Activated CD4-positive, alpha-beta memory T cell treated with anti-CD3 and anti-CD28 coated beads, Interleukin-2, amount 10 ng/mL, durations not matched to agents 7 days and 5 days (primary cell): Measurements from ENCODE around the gene CYP26B1. TPM values are rescaled to one million over a fixed set of nuclear protein-coding genes. Genes with fewer than 3 reads are reported as not detected.

Experiments
- CTCF ChIA-PET: fragments of 350-600 bp; sonication (Branson Sonifier 250); formaldehyde crosslinking; loops from one replicate; lab custom pipeline; 2021; ENCODE audit warnings: antibody characterized with exemption, inconsistent platforms; lab: Charles Lee
- POLR2A ChIA-PET: fragments of 350-600 bp; sonication (Branson Sonifier 250); formaldehyde crosslinking; loops from one replicate; lab custom pipeline; 2021; ENCODE audit warnings: antibody characterized with exemption; lab: Charles Lee
- DNase-seq: peaks from one replicate; pipeline ENCODE4 v3.0.0-alpha.2; 2020
- H3K27ac Mint-ChIP-seq: one replicate; pipeline ENCODE4 v1.8.0; 2021; ENCODE audit warnings: mild to moderate bottlenecking, mixed read lengths
- H3K27me3 Mint-ChIP-seq: one replicate; pipeline ENCODE4 v1.8.0; 2021; ENCODE audit warnings: mixed read lengths
- H3K36me3 Mint-ChIP-seq: one replicate; pipeline ENCODE4 v1.8.0; 2021; ENCODE audit warnings: low read depth, mixed read lengths
- H3K4me1 Mint-ChIP-seq: one replicate; pipeline ENCODE4 v1.8.0; 2021; ENCODE audit warnings: mixed read lengths
- H3K4me3 Mint-ChIP-seq: one replicate; pipeline ENCODE4 v1.8.0; 2021; ENCODE audit warnings: mild to moderate bottlenecking, mixed read lengths
- H3K9me3 Mint-ChIP-seq: one replicate; pipeline ENCODE4 v1.8.0; 2021; ENCODE audit warnings: mixed read lengths
- total RNA-seq, 2 experiments: library from RNA; stranded (reverse); gene quantifications; one replicate each; pipeline ENCODE4 v1.2.3, GENCODE V29; 2021

The CYP26B1 gene
- total RNA-seq, 2 experiments from 2014 or later, result not detected

- DNase-seq, result no peak
- ChIA-PET POLR2A (no interaction called here), CTCF (no interaction called here)
- H3K4me1 Mint-ChIP-seq, result no peaks in the 10 kb centered on the region
- H3K9me3 Mint-ChIP-seq, result no peaks in the 10 kb centered on the region
- H3K36me3 Mint-ChIP-seq, result no peaks in the 10 kb centered on the region
- H3K4me3 Mint-ChIP-seq, result no peak overlapping the region
- no peaks in the 10 kb centered on the region for H3K27me3 Mint-ChIP-seq
- H3K27ac Mint-ChIP-seq, result no peak overlapping the region
These were observed 19.4 kb downstream of the CYP26B1 start for GRCh38 chr2:72128059-72128842.

GRCh38 chr2:72127401-72128058 is 20.1 kb downstream of the CYP26B1 start:
- Mint-ChIP-seq H3K4me1 (no peaks in the 10 kb centered on the region), H3K9me3 (no peaks in the 10 kb centered on the region), H3K27ac (no peak overlapping the region), H3K36me3 (no peaks in the 10 kb centered on the region), H3K27me3 (no peaks in the 10 kb centered on the region), H3K4me3 (no peak overlapping the region)
- CTCF ChIA-PET, result no interaction called here
- no peak for DNase-seq
- POLR2A ChIA-PET, result no interaction called here

- H3K4me3 Mint-ChIP-seq, result no peak overlapping the region
- H3K27ac Mint-ChIP-seq, result no peak overlapping the region
- H3K9me3 Mint-ChIP-seq, result no peaks in the 10 kb centered on the region
- CTCF ChIA-PET, result no interaction called here
- no peak for DNase-seq
- H3K27me3 Mint-ChIP-seq, result no peaks in the 10 kb centered on the region
- no peaks in the 10 kb centered on the region for H3K4me1 Mint-ChIP-seq
- POLR2A ChIA-PET, result no interaction called here
- H3K36me3 Mint-ChIP-seq, result no peaks in the 10 kb centered on the region
These were observed 21.2 kb downstream of the CYP26B1 start for GRCh38 chr2:72126186-72127100.

- CTCF ChIA-PET, result no interaction called here
- no peaks in the 10 kb centered on the region for H3K4me1 Mint-ChIP-seq
These were observed 23.3 kb downstream of the CYP26B1 start for GRCh38 chr2:72124376-72124775.

GRCh38 chr2:72121153-72121552 is 26.5 kb downstream of the CYP26B1 start:
- ChIA-PET CTCF (no interaction called here), POLR2A (no interaction called here)
- Mint-ChIP-seq H3K27ac (no peak overlapping the region), H3K36me3 (no peaks in the 10 kb centered on the region), H3K4me3 (no peak overlapping the region), H3K27me3 (no peaks in the 10 kb centered on the region), H3K9me3 (no peaks in the 10 kb centered on the region), H3K4me1 (no peaks in the 10 kb centered on the region)
- DNase-seq, result no peak

More at GRCh38 chr2:72124376-72124775, 23.3 kb downstream of the CYP26B1 start:
- Mint-ChIP-seq H3K9me3 (no peaks in the 10 kb centered on the region), H3K27ac (no peak overlapping the region), H3K27me3 (no peaks in the 10 kb centered on the region), H3K4me3 (no peak overlapping the region), H3K36me3 (no peaks in the 10 kb centered on the region)
- DNase-seq, result no peak
- POLR2A ChIA-PET, result no interaction called here

- H3K27ac Mint-ChIP-seq, result no peak overlapping the region
- H3K27me3 Mint-ChIP-seq, result no peaks in the 10 kb centered on the region
- ChIA-PET CTCF (no interaction called here), POLR2A (no interaction called here)
- no peaks in the 10 kb centered on the region for H3K36me3 Mint-ChIP-seq
- no peak for DNase-seq
- no peaks in the 10 kb centered on the region for H3K4me1 Mint-ChIP-seq
- no peak overlapping the region for H3K4me3 Mint-ChIP-seq
- H3K9me3 Mint-ChIP-seq, result no peaks in the 10 kb centered on the region
These were observed 28.7 kb downstream of the CYP26B1 start for GRCh38 chr2:72118951-72119350.

GRCh38 chr2:72118386-72118785 is 29.3 kb downstream of the CYP26B1 start:
- CTCF ChIA-PET, result no interaction called here
- H3K4me1 Mint-ChIP-seq, result no peaks in the 10 kb centered on the region
- H3K9me3 Mint-ChIP-seq, result no peaks in the 10 kb centered on the region
- no peaks in the 10 kb centered on the region for H3K36me3 Mint-ChIP-seq
- H3K4me3 Mint-ChIP-seq, result no peak overlapping the region
- no peak overlapping the region for H3K27ac Mint-ChIP-seq
- POLR2A ChIA-PET, result no interaction called here
- H3K27me3 Mint-ChIP-seq, result no peaks in the 10 kb centered on the region
- DNase-seq, result no peak

GRCh38 chr2:72117718-72118117 is 29.9 kb downstream of the CYP26B1 start:
- no peak for DNase-seq
- ChIA-PET CTCF (no interaction called here), POLR2A (no interaction called here)
- H3K27me3 Mint-ChIP-seq, result no peaks in the 10 kb centered on the region
- no peaks in the 10 kb centered on the region for H3K4me1 Mint-ChIP-seq
- no peak overlapping the region for H3K4me3 Mint-ChIP-seq
- no peaks in the 10 kb centered on the region for H3K36me3 Mint-ChIP-seq
- H3K9me3 Mint-ChIP-seq, result no peaks in the 10 kb centered on the region
- no peak overlapping the region for H3K27ac Mint-ChIP-seq

- no peaks in the 10 kb centered on the region for H3K36me3 Mint-ChIP-seq
- no peak for DNase-seq
- H3K27ac Mint-ChIP-seq, result no peak overlapping the region
- no peak overlapping the region for H3K4me3 Mint-ChIP-seq
- H3K9me3 Mint-ChIP-seq, result no peaks in the 10 kb centered on the region
- no peaks in the 10 kb centered on the region for H3K4me1 Mint-ChIP-seq
- no peaks in the 10 kb centered on the region for H3K27me3 Mint-ChIP-seq
- ChIA-PET CTCF (interaction anchor here (0.6 kb wide), 1 partner anchor 606 kb away, joined by 6 read pairs; no protein-coding TSS in a partner anchor), POLR2A (no interaction called here)
These were observed 30.6 kb downstream of the CYP26B1 start for GRCh38 chr2:72117029-72117428.

GRCh38 chr2:72116081-72116533 is 31.6 kb downstream of the CYP26B1 start:
- ChIA-PET CTCF (no interaction called here), POLR2A (no interaction called here)
- H3K27ac Mint-ChIP-seq, result no peak overlapping the region
- H3K9me3 Mint-ChIP-seq, result no peaks in the 10 kb centered on the region
- no peaks in the 10 kb centered on the region for H3K4me1 Mint-ChIP-seq
- no peak for DNase-seq
- no peaks in the 10 kb centered on the region for H3K27me3 Mint-ChIP-seq
- no peak overlapping the region for H3K4me3 Mint-ChIP-seq
- no peaks in the 10 kb centered on the region for H3K36me3 Mint-ChIP-seq

GRCh38 chr2:72115110-72116080 is 32.3 kb downstream of the CYP26B1 start:
- ChIA-PET CTCF (no interaction called here), POLR2A (no interaction called here)
- Mint-ChIP-seq H3K4me3 (no peak overlapping the region), H3K4me1 (no peaks in the 10 kb centered on the region), H3K36me3 (no peaks in the 10 kb centered on the region), H3K27ac (no peak overlapping the region), H3K9me3 (no peaks in the 10 kb centered on the region), H3K27me3 (no peaks in the 10 kb centered on the region)
- no peak for DNase-seq

GRCh38 chr2:72114693-72115051 is 33.0 kb downstream of the CYP26B1 start:
- Mint-ChIP-seq H3K36me3 (no peaks in the 10 kb centered on the region), H3K4me3 (no peak overlapping the region), H3K27me3 (no peaks in the 10 kb centered on the region), H3K9me3 (no peaks in the 10 kb centered on the region), H3K4me1 (no peaks in the 10 kb centered on the region), H3K27ac (no peak overlapping the region)
- ChIA-PET POLR2A (no interaction called here), CTCF (no interaction called here)
- no peak for DNase-seq
